ENCODE measurements around the gene TMEM8B. TPM values are rescaled to one million over a fixed set of nuclear protein-coding genes. Genes with fewer than 3 reads are reported as not detected.

Gene TMEM8B
- total and polyA plus RNA-seq, 2 donors (not counting 1 experiment from before 2014, with no cell fraction given) = 12.2 to 14.5 TPM

GRCh38 chr9:35806101-35806500 lies 22.9 kb upstream of the TMEM8B start:
- no peak overlapping the region for H3K27ac ChIP-seq (ENCODE audit: low read length in 2 of 2)
- no peaks in the 10 kb centered on the region for H3K27me3 ChIP-seq (replicated peaks in 1 of 4; ENCODE audit: control extremely low read depth in 1 of 4, control insufficient read depth in 3 of 4, insufficient read depth in 4 of 4, low read length in 3 of 4)
- Mint-ChIP-seq H3K27ac (no peak overlapping the region), H3K4me1 (peaks cover 1% of the 10 kb centered on the region), H3K9me3 (ENCODE audit: insufficient read depth) (no peaks in the 10 kb centered on the region), H3K4me3 (no peak overlapping the region), H3K27me3 (no peaks in the 10 kb centered on the region)
- H3K4me2 ChIP-seq (replicated peaks; ENCODE audit: low read depth, low read length, poor library complexity, severe bottlenecking) = no peak overlapping the region
- DNase-seq (no peak), ATAC-seq (ENCODE audit: low read depth) (no peak)
- 97% methylated on average over 8 of the region's 8 CpGs for WGBS (ENCODE audit: insufficient coverage)
- TF ChIP-seq CTCF (IDR thresholded peaks at IDR 0.05) (no peak), EZH2 (IDR thresholded peaks at IDR 0.05; ENCODE audit: borderline replicate concordance, insufficient read depth, low read depth, low read length, poor library complexity, severe bottlenecking) (no peak)
- ChIA-PET CTCF (interaction anchor here (0.6 to 1.5 kb wide), 6 partner anchors 8 to 152 kb away, joined by 3 to 6 read pairs (median 4); partner anchors contain the start of gene HINT2), POLR2A (no interaction called here)
- no peaks in the 10 kb centered on the region for H3K79me2 ChIP-seq (ENCODE audit: control insufficient read depth, insufficient read depth, low read length)
- no peaks in the 10 kb centered on the region for H3K9me3 ChIP-seq (ENCODE audit: control extremely low read depth in 1 of 3, control insufficient read depth in 2 of 3, insufficient read depth in 1 of 3, low read length in 2 of 3)
- H4K20me1 ChIP-seq (ENCODE audit: control insufficient read depth, insufficient read depth, low read length, poor library complexity, severe bottlenecking) = no peaks in the 10 kb centered on the region
- peaks cover 0 to under 1% of the 10 kb centered on the region in 2 donors for H3K4me1 ChIP-seq (ENCODE audit: control insufficient read depth in 2 of 2, insufficient read depth in 2 of 2, low read length in 2 of 2)
- no peak overlapping the region for H3K9ac ChIP-seq (ENCODE audit: low read length)
- H3K36me3 ChIP-seq (replicated peaks in 1 of 2; ENCODE audit: control extremely low read depth in 1 of 2, control insufficient read depth in 1 of 2, extremely low read depth in 1 of 2, insufficient read depth in 2 of 2, low read length in 1 of 2) = peaks cover 0 to 20% of the 10 kb centered on the region in 2 experiments
- H3K4me3 ChIP-seq (ENCODE audit: control extremely low read depth in 1 of 5, extremely low read depth in 1 of 5, insufficient read depth in 1 of 5, low read depth in 2 of 5, low read length in 4 of 5) = no peak overlapping the region
- H2AFZ ChIP-seq (ENCODE audit: insufficient read depth, low read depth, low read length, poor library complexity, severe bottlenecking) = no peak overlapping the region
- intact Hi-C loops (cut with micrococcal nuclease) = no loop called here

- DNase-seq (no peak), ATAC-seq (ENCODE audit: low read depth) (no peak)
- 100% methylated on average over 8 of the region's 9 CpGs for WGBS (ENCODE audit: insufficient coverage)
- H3K9me3 ChIP-seq (ENCODE audit: control extremely low read depth in 1 of 3, control insufficient read depth in 2 of 3, insufficient read depth in 1 of 3, low read length in 2 of 3) = no peaks in the 10 kb centered on the region
- no peak overlapping the region for H3K4me3 Mint-ChIP-seq
- H3K27me3 ChIP-seq (replicated peaks in 1 of 4; ENCODE audit: control extremely low read depth in 1 of 4, control insufficient read depth in 3 of 4, insufficient read depth in 4 of 4, low read length in 3 of 4) = no peaks in the 10 kb centered on the region
- no peak overlapping the region for H3K9ac ChIP-seq (ENCODE audit: low read length)
- no peak overlapping the region for H2AFZ ChIP-seq (ENCODE audit: insufficient read depth, low read depth, low read length, poor library complexity, severe bottlenecking)
- intact Hi-C loops (cut with micrococcal nuclease) = no loop called here
- no peak overlapping the region for H3K27ac Mint-ChIP-seq
- no peak overlapping the region for H3K4me2 ChIP-seq (replicated peaks; ENCODE audit: low read depth, low read length, poor library complexity, severe bottlenecking)
- peaks cover 0 to 17% of the 10 kb centered on the region in 2 experiments for H3K36me3 ChIP-seq (replicated peaks in 1 of 2; ENCODE audit: control extremely low read depth in 1 of 2, control insufficient read depth in 1 of 2, extremely low read depth in 1 of 2, insufficient read depth in 2 of 2, low read length in 1 of 2)
- POLR2A ChIA-PET = no interaction called here
- CTCF ChIA-PET = interaction anchor here (0.7 to 0.9 kb wide), 2 partner anchors 17 to 70 kb away, joined by 3 to 4 read pairs; no protein-coding TSS in a partner anchor
- H3K27me3 Mint-ChIP-seq = no peaks in the 10 kb centered on the region
- no peak overlapping the region for H3K27ac ChIP-seq (ENCODE audit: low read length in 2 of 2)
- no peaks in the 10 kb centered on the region for H3K79me2 ChIP-seq (ENCODE audit: control insufficient read depth, insufficient read depth, low read length)
- H3K9me3 Mint-ChIP-seq (ENCODE audit: insufficient read depth) = no peaks in the 10 kb centered on the region
- TF ChIP-seq CTCF (IDR thresholded peaks at IDR 0.05) (no peak), EZH2 (IDR thresholded peaks at IDR 0.05; ENCODE audit: borderline replicate concordance, insufficient read depth, low read depth, low read length, poor library complexity, severe bottlenecking) (no peak)
- H3K4me1 ChIP-seq (ENCODE audit: control insufficient read depth in 2 of 2, insufficient read depth in 2 of 2, low read length in 2 of 2) = peaks cover 16 to 22% of the 10 kb centered on the region in 2 donors
- H3K4me1 Mint-ChIP-seq = peaks cover 19% of the 10 kb centered on the region
- H4K20me1 ChIP-seq (ENCODE audit: control insufficient read depth, insufficient read depth, low read length, poor library complexity, severe bottlenecking) = no peaks in the 10 kb centered on the region
- H3K4me3 ChIP-seq (ENCODE audit: control extremely low read depth in 1 of 5, extremely low read depth in 1 of 5, insufficient read depth in 1 of 5, low read depth in 2 of 5, low read length in 4 of 5) = no peak overlapping the region
These were observed 20.6 kb upstream of the TMEM8B start for GRCh38 chr9:35808433-35808832.
